ENCODE results near the gene C17orf114.
A peak's percentile ranks its signal among the peaks of the same experiment; 100 is the strongest.

Gene C17orf114

GRCh38 chr17:4788807-4789700 is 13.1 kb downstream of the C17orf114 start, which contains the start of gene GLTPD2:
TSS of gene GLTPD2 (plus strand) at chr17:4788964. CDS start at chr17:4789012, 48 bp downstream.
- H3K4me3 ChIP-seq (ENCODE audit: low read depth, low read length), result peak within 1 kb of the TSS; percentile 66
- POLR2A ChIA-PET, result interaction anchor here (0.7 to 1.5 kb wide), 5 partner anchors 9 to 79 kb away, joined by 3 to 5 read pairs (median 4); partner anchors contain the start of genes ARRB2 and PLD2
- no peak for TF ChIP-seq CTCF (IDR thresholded peaks at IDR 0.05; ENCODE audit: low read depth, low read length)
- H3K9me3 ChIP-seq (ENCODE audit: control insufficient read depth, insufficient read depth, low read length), result no peaks in the 10 kb centered on the region; the same call in 1 of the 2 replicates
- H3K27me3 ChIP-seq (ENCODE audit: control insufficient read depth, insufficient read depth, low read length), result peaks cover 23% of the 10 kb centered on the region
- CTCF ChIA-PET, result interaction anchor here (0.6 to 5.7 kb wide), 13 partner anchors 9 to 269 kb away, joined by 3 to 46 read pairs (median 4); partner anchors contain the start of genes ARRB2, PLD2, RNF167 and SLC25A11
- no peak for DNase-seq (ENCODE audit: low read depth, low spot score)
- no peak within 1 kb of the TSS for H3K27ac ChIP-seq (ENCODE audit: low read depth, low read length)

- no peak for DNase-seq (ENCODE audit: low read depth, low spot score)
- ChIA-PET POLR2A (interaction anchor here (0.7 kb wide), 1 partner anchor 48 kb away, joined by 3 read pairs; no protein-coding TSS in a partner anchor), CTCF (interaction anchor here (0.8 to 5.7 kb wide), 6 partner anchors 9 to 221 kb away, joined by 3 to 46 read pairs (median 4); partner anchors contain the start of gene ARRB2)
- H3K27me3 ChIP-seq (ENCODE audit: control insufficient read depth, insufficient read depth, low read length), result peaks cover 30% of the 10 kb centered on the region
- no peak overlapping the region for H3K4me3 ChIP-seq (ENCODE audit: low read depth, low read length)
- no peak overlapping the region for H3K27ac ChIP-seq (ENCODE audit: low read depth, low read length)
- no peak for TF ChIP-seq CTCF (IDR thresholded peaks at IDR 0.05; ENCODE audit: low read depth, low read length)
- no peaks in the 10 kb centered on the region; the same call in 1 of the 2 replicates for H3K9me3 ChIP-seq (ENCODE audit: control insufficient read depth, insufficient read depth, low read length)
Observed at GRCh38 chr17:4788159-4788806, 13.8 kb downstream of the C17orf114 start.

GRCh38 chr17:4786516-4786915 is 15.6 kb downstream of the C17orf114 start:
- TF ChIP-seq CTCF (IDR thresholded peaks at IDR 0.05; ENCODE audit: low read depth, low read length), result no peak
- ChIA-PET POLR2A (interaction anchor here (0.7 to 1.2 kb wide), 2 partner anchors 9 to 76 kb away, joined by 3 to 4 read pairs; partner anchors contain the start of genes ARRB2 and PSMB6), CTCF (interaction anchor here (0.6 to 5.7 kb wide), 4 partner anchors 51 to 116 kb away, joined by 3 to 46 read pairs (median 6); partner anchors contain the start of gene CHRNE)
- H3K4me3 ChIP-seq (ENCODE audit: low read depth, low read length), result no peak overlapping the region
- peaks cover 6% of the 10 kb centered on the region; the same call in 1 of the 2 replicates for H3K9me3 ChIP-seq (ENCODE audit: control insufficient read depth, insufficient read depth, low read length)
- DNase-seq (ENCODE audit: low read depth, low spot score), result no peak
- peaks cover 40% of the 10 kb centered on the region for H3K27me3 ChIP-seq (ENCODE audit: control insufficient read depth, insufficient read depth, low read length)
- H3K27ac ChIP-seq (ENCODE audit: low read depth, low read length), result no peak overlapping the region

- ChIA-PET POLR2A (interaction anchor here (0.5 to 0.7 kb wide), 2 partner anchors 76 to 243 kb away, joined by 3 to 9 read pairs; partner anchors contain the start of gene ARRB2), CTCF (interaction anchor here (0.6 to 5.7 kb wide), 4 partner anchors 52 to 116 kb away, joined by 3 to 46 read pairs (median 6); partner anchors contain the start of gene CHRNE)
Observed at GRCh38 chr17:4786106-4786511, 16.0 kb downstream of the C17orf114 start, which contains the start of gene VMO1. TSS of gene VMO1 (minus strand) at chr17:4786364. CDS start at chr17:4786352, 12 bp downstream.

More at GRCh38 chr17:4786106-4786511, 16.0 kb downstream of the C17orf114 start, which contains the start of gene VMO1:
- no peak for TF ChIP-seq CTCF (IDR thresholded peaks at IDR 0.05; ENCODE audit: low read depth, low read length)
- H3K27ac ChIP-seq (ENCODE audit: low read depth, low read length), result no peak within 1 kb of the TSS
- H3K4me3 ChIP-seq (ENCODE audit: low read depth, low read length), result peak within 1 kb of the TSS; percentile 22
- H3K9me3 ChIP-seq (ENCODE audit: control insufficient read depth, insufficient read depth, low read length), result peaks cover 6% of the 10 kb centered on the region; the same call in 1 of the 2 replicates
- no peak for DNase-seq (ENCODE audit: low read depth, low spot score)
- peaks cover 40% of the 10 kb centered on the region for H3K27me3 ChIP-seq (ENCODE audit: control insufficient read depth, insufficient read depth, low read length)

Data from AG04450 (cell line).